Left hindlimb (tissue), 1 donor: ENCODE results near the gene MGLL.

Source experiments
- DNase-seq: peaks from one replicate; pipeline ENCODE4 v3.0.0-alpha.2; 2018

The MGLL gene

GRCh38 chr3:127736801-127737539 is 85.3 kb downstream of the MGLL start:
- peak; percentile 13 for DNase-seq

- DNase-seq = peak; percentile 25
Observed at GRCh38 chr3:127735767-127736693, 86.3 kb downstream of the MGLL start.

- peak; percentile 87 for DNase-seq
Observed at GRCh38 chr3:127734754-127735473, 87.4 kb downstream of the MGLL start.

GRCh38 chr3:127734181-127734720 is 88.1 kb downstream of the MGLL start:
- DNase-seq = peak; percentile 20

GRCh38 chr3:127733781-127734180 is 88.5 kb downstream of the MGLL start:
- DNase-seq = peak; percentile 36

- peak; percentile 26 for DNase-seq
Observed at GRCh38 chr3:127732879-127733350, 89.4 kb downstream of the MGLL start.

GRCh38 chr3:127732303-127732702 is 90.0 kb downstream of the MGLL start:
- DNase-seq = peak; percentile 15

GRCh38 chr3:127731546-127732289 is 90.6 kb downstream of the MGLL start:
- peak; percentile 10 for DNase-seq

GRCh38 chr3:127730666-127731295 is 91.5 kb downstream of the MGLL start:
- peak; percentile 21 for DNase-seq

GRCh38 chr3:127730171-127730570 is 92.1 kb downstream of the MGLL start:
- peak; percentile 25 for DNase-seq

- DNase-seq = peak; percentile 38
Observed at GRCh38 chr3:127729556-127730056, 92.7 kb downstream of the MGLL start.

- DNase-seq = peak; percentile 5
Observed at GRCh38 chr3:127728417-127729015, 93.8 kb downstream of the MGLL start.

GRCh38 chr3:127726894-127727293 is 95.4 kb downstream of the MGLL start:
- DNase-seq = no peak

- peak; percentile 37 for DNase-seq
Observed at GRCh38 chr3:127723011-127723567, 99.2 kb downstream of the MGLL start.

- peak; percentile 27 for DNase-seq
Observed at GRCh38 chr3:127722091-127722784, 100.1 kb downstream of the MGLL start.

GRCh38 chr3:127720985-127721935 is 101.1 kb downstream of the MGLL start:
- DNase-seq = peak; percentile 16

GRCh38 chr3:127720161-127720823 is 102.0 kb downstream of the MGLL start:
- no peak for DNase-seq

- peak; percentile 3 for DNase-seq
Observed at GRCh38 chr3:127719369-127719768, 102.9 kb downstream of the MGLL start.
